ENCODE data around the gene TM4SF1.

Gene TM4SF1, protein sequence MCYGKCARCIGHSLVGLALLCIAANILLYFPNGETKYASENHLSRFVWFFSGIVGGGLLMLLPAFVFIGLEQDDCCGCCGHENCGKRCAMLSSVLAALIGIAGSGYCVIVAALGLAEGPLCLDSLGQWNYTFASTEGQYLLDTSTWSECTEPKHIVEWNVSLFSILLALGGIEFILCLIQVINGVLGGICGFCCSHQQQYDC

DNA sequence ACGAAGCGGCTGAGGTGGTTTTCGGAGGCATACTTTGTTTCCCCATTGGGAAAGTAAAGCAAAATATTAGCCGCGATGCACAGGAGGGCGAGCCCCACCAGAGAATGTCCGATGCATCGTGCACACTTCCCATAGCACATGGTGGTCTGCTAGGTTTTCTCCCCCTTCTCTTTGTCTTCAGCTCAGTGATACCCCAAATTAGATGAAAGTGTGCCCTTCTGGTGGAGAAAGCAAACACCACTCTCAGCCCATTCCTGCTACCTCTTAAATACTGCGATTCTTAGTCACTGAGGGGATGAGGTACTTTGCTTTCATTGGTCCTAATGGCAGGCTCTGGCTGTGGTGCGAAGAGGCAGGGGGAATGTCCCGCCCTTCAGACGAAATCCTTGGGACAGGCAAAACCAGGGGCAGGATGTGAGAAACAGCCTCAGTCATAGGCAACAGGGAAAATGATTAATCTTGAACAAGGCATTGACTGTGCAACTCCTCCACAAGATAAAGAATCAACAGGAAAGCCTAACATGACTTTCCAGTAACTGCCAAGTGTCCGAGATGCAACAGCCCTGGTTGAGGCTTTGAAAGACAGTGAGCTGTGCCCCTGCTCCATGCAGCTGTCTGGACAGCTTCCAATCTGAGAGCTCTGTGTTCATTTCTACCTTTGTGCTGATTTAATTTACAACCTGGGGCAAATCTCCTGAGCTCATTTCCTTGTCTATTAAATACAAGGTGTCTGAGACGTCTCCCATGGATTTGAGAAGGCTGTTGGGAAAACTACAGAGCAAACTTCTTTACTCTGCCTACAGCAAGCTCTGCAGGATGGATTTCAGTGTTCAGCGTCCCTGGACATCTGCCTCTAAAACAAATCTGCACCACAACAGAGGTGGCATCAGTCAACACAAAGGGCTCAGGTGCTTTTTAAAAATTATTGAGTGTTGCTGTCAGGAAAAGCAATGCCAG lies at the start of gene TM4SF1:
Gene TM4SF1, minus strand, starts transcription at position 242 of the 957 bp plus-strand sequence. Its CDS starts 102 bp downstream, at position 140.
- DNase-seq (ENCODE audit: low read depth) = peak; percentile 85

DNA sequence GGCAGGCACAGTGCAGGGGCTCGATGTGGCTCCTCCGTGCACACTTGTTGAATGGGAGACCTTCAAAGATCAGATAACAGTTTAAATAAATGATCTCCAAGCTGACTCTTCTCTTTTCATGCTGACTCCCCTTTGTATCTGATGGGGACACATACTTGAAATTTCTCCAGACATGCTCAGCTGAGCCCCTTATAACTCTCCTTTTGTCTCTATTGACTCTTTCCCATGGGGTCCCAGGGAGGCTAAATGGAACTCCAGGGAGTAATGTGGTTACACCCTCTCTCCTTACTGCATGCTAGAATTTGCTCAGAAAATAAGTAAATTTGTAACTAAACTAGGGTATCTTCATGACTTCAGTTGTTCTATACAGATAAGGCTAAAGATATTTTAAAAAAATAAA lies 48.9 kb upstream of the TM4SF1 start:
- DNase-seq (ENCODE audit: low read depth) = no peak

DNA sequence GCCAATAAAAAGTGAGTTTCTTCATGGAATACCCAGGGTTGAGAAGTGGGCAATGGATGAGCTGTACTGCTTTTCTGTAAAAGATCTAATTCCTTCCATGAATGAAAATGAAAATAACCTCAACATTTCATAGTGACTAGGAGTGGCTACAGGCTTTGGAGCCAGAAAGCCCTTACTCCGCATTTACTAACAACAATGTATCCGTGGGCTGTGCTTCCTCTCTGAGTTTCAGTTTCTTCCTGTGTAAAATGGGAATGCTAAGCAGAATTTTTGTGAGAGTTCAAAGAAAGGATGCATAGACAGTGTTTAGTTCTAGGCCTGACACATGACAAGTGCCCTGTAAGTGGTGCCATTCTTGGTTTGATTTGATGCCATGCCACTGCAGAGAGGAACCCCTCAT lies 47.5 kb upstream of the TM4SF1 start:
- DNase-seq (ENCODE audit: low read depth) = no peak

DNA sequence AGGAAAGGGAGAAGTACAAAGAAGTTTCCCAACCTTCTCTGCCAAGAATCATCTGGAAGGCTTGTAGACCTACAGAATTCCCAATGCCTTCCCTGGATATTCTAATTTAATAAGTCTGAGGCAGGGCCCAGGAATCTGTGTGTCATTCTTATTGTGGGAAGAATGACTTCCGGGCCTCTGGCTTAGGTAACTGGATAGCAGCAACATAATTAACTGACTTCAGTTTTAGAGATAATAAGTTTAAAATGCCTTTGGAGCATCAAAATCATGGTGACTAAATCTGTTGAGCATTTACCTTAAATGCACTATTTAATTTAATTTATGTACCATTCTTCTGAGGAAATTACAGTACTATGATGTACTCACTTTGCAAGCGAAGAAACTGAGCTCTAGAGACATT lies 44.3 kb upstream of the TM4SF1 start:
- DNase-seq (ENCODE audit: low read depth) = no peak

DNA sequence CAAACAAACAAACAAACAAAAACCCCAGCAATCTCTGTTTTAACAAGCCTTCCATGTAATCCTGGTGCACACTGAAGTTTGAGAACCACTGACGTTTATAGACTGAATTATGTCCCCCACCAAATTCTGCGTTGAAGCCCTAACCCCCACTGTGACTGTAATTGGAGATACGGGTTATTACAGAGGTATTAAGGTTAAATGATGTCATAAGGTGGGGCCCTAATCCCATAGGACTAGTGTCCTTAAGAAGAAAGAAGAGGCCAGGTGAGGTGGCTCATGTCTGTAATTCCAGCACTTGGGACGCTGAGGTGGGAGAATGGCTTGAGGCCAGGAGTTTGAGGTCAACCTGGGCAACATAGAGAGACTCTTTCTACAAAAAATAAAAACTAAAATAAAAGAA lies 42.4 kb upstream of the TM4SF1 start:
- no peak for DNase-seq (ENCODE audit: low read depth)

DNA sequence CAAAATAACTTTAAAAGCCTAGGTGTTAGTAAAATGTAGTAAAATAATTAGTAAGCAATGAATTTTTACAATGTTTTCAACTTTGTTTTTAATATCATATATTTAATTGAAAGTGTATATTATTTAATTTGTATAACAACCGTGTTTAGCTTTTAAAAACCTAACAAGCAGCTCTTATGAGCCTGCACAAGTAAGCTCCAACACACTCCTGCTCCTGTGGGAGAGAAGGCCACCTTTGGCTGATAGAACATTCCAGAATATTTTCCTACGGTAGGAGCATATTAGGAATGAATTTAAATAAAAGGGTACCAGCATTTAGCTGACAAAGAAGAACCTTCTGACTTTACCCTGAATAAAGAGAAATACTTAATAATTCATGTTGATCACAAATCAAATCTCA lies 40.3 kb upstream of the TM4SF1 start:
- DNase-seq (ENCODE audit: low read depth) = no peak

DNA sequence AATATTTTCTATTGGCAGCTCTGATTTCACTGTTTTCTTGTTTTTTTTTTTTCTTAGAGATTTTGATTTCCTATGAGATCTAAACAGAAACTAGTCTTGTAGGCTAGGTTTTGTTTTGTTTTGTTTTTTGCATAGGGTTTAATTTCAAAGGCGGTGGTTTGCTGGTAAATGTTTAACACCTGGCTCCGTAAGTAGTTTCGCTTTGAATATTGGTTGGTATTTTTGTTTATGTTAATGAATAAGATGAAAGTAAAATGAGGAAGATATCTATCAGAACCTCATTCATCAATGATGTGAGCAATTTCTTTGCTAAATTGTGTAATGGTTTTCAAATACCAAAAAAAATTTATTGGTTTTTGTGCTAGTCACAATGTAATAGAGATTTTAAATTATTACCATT lies 39.7 kb upstream of the TM4SF1 start:
- no peak for DNase-seq (ENCODE audit: low read depth)

DNA sequence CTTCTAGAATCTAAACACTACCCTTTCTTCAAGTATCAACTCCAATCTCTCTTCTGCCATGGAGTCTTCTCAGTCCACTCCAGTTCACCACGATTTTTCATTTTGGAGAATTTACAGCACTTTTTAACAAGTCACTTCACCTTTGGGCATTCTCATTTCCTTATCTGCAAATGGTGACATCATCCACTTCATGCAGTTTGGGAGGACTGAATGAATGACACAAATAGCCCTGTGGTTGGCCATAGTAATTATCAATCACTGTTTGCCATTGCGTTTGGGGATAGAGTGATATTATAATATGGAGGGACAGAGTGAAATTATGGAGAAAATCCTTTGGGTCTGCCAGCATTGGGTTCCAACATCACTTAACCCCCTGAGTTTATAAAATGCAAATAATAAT lies 38.0 kb upstream of the TM4SF1 start:
- no peak for DNase-seq (ENCODE audit: low read depth)

DNA sequence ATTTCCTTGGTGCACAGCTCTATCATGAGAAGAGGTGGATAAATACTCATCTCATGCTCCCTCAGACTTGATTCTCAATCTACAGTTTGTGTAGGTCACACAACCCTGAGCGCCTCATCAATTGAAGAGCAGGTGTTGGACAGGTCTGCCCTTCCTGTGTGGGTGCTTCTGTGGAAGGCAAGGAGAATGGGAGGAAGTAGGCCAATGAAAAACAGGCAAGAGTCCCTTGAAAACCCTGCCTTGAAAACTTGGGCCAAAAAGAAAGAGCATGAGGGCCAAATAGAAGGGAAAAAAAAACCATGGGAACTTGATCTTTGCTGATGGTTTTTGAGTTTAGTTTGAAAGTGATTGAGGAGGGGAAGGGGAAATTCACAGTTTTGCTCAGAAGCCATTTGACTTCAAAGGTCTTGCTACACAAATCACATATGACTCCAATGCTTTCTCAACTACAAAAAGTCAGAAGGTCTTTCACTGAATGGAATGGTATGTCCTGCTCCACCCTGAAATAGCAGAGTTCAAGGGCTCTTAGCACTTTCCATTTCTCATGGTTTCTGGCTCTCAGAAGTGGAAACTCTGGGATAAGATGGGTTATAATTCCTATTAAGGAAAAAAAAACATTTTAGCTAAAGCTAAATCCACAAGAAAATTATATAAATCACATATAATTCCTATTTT lies 37.2 kb upstream of the TM4SF1 start:
- no peak for DNase-seq (ENCODE audit: low read depth)

DNA sequence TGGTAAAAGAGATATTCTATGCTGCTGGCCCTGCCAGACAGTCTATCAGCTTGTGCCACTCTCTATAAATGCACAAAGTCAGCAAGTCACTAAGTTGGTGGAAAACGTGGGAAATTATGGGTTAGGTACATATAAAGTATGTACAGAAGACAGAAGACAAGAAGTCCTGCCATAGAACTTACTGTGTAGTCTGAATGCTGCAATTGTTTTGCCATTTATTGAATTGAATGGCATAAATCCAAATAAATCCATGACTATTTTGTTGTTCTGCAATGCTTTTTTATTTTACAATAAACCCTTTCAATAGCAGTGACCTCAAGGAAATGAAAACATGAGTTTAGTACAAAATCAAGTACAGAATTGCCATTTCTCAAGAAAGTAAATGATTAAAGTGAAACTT lies 34.1 kb upstream of the TM4SF1 start:
- DNase-seq (ENCODE audit: low read depth) = no peak

DNA sequence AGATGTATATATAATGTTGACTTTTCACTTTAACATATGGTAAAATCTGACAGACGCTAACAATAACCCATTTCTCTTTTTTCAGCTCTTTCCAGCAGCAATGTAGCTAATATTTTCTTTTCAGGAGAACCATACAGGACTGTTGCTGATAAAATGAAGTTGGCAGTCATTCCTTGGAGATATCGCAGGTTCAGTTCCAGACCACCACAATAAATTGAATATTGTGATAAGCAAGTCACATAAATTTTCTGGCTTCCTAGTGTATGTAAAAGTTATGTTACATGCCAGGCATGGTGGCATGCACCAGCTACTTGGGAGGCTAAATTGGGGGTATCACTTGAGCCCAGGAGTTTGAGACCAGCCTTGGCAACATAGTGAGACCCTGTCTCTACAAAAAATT lies 31.9 kb upstream of the TM4SF1 start:
- no peak for DNase-seq (ENCODE audit: low read depth)

DNA sequence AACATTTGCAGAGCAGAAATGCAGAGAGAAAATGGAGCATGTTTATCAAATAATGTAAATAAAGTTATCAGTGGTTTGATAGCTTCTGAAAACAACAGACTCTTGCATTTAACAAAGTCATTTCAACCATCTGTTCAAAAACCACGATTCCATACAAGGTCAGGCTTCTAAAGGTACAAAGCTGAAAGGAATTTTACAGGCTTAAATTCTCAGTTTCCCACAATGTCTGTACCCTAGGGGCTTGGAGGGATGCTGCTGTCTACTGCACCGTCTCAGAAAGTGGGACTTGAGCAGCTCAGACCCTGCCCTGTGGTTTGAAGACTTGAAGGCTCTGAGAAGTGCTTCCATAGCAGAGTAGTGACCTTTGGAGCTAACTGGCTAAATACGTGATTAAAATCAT lies 30.4 kb upstream of the TM4SF1 start:
- DNase-seq (ENCODE audit: low read depth) = no peak

DNA sequence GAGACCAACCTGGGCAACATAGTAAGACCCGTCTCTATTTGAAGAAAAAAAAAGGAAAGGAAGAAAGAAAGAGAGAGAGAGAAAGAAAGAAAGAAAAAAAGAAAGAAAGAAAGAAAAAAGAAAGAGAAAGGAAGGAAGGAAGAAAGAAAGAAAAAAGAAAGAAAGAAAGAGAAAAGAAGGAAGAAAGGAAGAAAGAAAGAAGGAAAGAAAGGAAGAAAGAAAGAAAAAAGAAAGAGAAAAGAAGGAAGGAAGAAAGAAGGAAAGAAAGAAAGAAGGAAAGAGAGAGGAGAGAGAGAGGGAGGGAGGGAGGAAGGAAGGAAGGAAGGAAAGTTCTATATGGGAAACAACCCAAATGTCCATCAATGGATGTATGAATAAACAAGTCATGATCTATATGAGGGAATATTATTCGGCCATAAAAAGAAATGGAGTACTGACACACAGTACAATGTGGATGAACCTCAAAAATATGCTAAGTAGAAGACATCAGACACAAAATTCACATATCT lies 28.8 kb upstream of the TM4SF1 start:
- no peak for DNase-seq (ENCODE audit: low read depth)

DNA sequence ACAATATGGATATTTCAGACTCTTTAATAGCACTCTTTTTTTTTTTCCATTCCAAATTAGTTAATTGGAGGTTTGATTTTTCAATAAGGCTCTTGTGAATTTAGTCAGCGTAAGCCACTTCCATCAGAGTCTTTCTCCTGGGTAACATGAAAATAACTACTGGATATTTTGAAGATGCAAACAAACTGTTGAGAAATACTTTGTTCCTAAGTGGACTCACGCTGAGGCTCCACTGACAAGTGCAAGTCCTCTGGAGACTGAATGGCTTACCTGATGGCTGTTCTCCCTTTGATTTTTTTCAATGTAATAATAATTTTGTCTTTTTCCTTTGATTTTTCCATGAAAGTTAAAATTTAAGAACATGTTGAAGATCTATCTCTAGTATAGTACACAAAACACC lies 26.0 kb upstream of the TM4SF1 start:
- DNase-seq (ENCODE audit: low read depth) = no peak

DNA sequence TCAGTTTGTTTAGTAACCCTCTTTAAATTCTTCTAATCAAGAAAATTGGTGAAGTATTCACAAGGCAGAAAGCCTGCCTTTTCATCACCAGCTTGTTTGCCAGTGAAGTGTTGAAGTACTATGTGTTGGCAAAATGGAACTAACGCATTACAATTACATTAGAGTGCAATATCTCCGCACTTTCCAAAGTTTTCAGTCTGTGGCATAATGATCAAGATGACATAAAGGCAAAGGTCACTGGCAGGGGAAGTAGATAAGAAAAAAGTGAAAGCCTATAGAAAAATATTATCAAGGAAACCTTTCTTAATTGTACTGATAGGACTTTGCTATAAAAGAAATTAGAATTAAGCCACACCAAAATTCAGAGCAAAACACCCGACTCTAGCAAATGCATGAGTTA lies 25.0 kb upstream of the TM4SF1 start:
- no peak for DNase-seq (ENCODE audit: low read depth)

DNA sequence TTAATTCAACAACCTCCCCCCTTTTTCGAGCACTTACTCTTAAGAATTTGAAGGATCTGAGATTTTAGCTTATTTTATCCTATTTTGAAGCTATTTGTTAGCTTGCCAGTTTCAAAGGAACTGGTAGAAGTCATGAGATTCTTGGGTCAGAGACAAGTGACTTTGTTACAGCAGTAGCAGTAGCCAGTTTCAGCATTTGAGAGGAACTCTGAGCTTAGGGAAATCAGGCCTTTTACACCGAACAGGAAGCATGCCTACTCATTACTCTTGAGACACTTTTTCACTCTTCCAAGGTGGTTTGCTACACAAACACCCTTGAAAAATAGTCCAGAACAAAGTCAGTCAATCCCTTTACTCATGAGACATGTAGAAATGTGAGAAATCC lies 24.5 kb upstream of the TM4SF1 start:
- no peak for DNase-seq (ENCODE audit: low read depth)

DNA sequence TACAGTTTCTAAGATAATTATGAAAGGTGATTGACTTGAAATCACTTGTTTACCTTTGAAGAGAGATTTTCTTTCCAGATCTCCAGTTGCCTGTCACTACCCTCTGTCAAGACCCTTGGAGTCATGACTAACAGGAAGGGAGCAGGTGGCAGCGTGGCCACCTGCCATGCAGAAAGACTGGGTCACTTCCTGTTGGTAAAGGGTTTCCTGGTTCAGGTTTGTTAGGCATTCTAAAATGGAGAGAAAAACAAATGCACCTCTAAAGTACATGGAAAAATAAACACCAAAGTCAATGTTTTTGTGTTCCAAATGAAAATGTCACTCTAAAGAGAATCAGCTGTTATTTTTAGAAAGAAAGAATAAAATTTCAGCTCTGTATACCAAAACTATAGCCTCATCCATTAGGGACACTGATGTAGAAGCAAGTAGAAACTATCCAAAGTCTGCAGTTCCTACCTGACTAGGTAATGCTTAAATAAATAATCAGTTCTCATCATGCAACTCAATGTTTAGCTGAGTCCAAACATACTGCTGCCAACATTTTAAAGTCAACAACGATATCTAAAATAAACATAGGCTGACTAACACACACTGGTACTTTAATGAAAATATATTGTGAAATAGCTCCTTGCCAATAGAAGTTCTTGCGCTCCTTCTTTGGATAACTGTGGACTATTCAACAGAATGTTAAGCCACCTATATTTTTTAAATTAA lies 23.9 kb upstream of the TM4SF1 start:
- DNase-seq (ENCODE audit: low read depth) = peak; percentile 34

DNA sequence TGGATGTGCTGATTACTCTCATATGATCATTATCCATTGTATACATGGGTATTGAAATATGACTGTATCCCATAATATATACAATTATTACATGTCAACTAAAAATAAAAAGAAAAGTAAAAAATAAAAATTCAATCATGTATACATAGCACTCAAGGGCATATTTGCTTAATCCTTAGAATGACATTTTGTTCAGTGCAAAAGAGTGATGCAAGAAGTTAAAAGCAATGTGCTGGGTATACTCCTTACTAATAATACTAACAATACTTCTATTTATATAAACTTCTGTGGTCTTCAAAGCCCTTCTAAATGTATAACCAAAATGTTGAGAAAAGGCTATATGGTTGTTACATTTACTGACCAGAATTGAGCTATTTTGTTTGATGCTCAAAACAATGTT lies 23.2 kb upstream of the TM4SF1 start:
- no peak for DNase-seq (ENCODE audit: low read depth)

DNA sequence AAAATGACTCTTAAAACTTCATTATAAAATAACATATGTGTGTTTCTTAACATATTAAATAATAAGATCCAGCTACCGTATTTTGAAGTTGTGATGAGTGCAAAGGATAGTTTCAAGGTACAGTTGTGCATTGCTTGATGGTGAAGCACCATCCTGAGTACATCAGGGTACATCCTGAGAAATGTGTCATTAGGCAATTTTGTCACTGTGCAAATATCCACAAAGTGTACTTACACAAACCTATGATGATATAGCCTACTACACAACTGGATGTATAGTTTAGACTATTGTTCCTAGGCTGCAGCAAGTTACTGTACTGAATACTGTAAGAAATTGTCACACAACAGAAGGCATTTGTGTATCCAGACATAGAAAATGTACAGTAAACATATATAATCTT lies 20.8 kb upstream of the TM4SF1 start:
- no peak for DNase-seq (ENCODE audit: low read depth)

DNA sequence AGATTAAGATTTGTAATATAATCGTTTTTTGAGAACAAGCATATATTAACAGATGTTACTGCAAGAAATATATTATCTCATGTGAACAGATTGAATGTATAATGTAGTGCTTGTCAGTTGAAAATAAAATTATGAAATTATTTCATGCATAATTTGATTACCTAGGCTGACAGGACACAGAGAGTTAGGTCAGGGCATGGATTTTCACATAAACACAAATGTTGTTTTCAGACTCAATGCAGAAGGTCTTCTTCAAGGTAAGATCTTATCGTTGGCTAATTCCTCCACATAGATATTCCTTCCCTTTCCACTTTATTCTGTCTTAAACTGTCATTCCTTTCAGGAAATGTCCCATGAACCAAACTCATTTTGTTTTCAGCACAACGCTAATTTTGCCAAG lies 20.1 kb upstream of the TM4SF1 start:
- DNase-seq (ENCODE audit: low read depth) = no peak

DNA sequence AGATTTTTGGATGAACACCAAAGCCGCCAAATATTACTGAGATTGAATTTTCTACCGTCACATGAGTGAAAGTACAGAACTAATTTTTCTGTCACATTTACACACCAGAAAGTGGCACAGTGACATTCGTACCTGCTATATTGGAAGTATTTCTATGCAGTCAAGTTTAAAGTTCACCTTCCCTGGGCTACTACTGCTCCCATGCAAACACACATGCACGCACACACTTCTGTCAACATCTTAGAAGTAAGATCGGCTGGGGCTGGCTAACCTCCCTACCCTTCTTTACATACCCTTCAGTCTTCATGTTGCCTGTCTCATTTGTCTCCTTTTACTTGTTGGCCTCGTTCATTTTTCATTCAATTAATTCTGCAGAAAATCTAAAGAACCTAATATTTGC lies 19.0 kb upstream of the TM4SF1 start:
- DNase-seq (ENCODE audit: low read depth) = no peak

All from fibroblast of the conjunctiva (primary cell).